GM12878 (cell line): ENCODE data around the gene MYO1E. TPM values are rescaled to one million over a fixed set of nuclear protein-coding genes. Genes with fewer than 3 reads are reported as not detected.

Experiments used
- ATF2 ChIP-seq: IDR thresholded peaks from 2 replicates; pipeline ENCODE4 v1.6.1; 2012; ENCODE audit warnings: low read length, inconsistent platforms
- ATF7 ChIP-seq: fragments of 450-650 bp; IDR thresholded peaks from 2 replicates; pipeline ENCODE4 v1.6.1; 2016; ENCODE audit warnings: low read depth, mild to moderate bottlenecking
- CBFB ChIP-seq: IDR thresholded peaks from 2 replicates; pipeline ENCODE4 v1.6.1; 2016; ENCODE audit warnings: antibody characterized with exemption, low read depth
- CHD4 ChIP-seq: fragments of 200-600 bp; sonication (generic); IDR thresholded peaks from 2 replicates; pipeline ENCODE4 v1.6.1; 2016; ENCODE audit warnings: mild to moderate bottlenecking
- EP300 ChIP-seq, 2 experiments: fragments of 150-350 bp in 1 of 2; IDR thresholded peaks; 2 replicates each; pipeline ENCODE4 v1.6.1; 2011 to 2012; ENCODE audit warnings: low read depth in 2 of 2, low read length in 2 of 2, borderline replicate concordance in 1 of 2, improper control_type of control experiment in 1 of 2, inconsistent platforms in 1 of 2; ENCODE audit not compliant: control insufficient read depth in 1 of 2
- ETV6 ChIP-seq, 2 experiments: fragments of 450-650 bp in 1 of 2; IDR thresholded peaks in 1 of 2; conservative IDR thresholded peaks in 1 of 2; 2 replicates each; pipeline ENCODE4 v1.6.1; 2014; ENCODE audit warnings: antibody characterized with exemption in 1 of 2, borderline replicate concordance in 1 of 2, low read depth in 1 of 2, mild to moderate bottlenecking in 1 of 2, moderate library complexity in 1 of 2
- FOXK2 ChIP-seq: fragments of 450-650 bp; IDR thresholded peaks from 2 replicates; pipeline ENCODE4 v1.6.1; 2017; ENCODE audit warnings: mild to moderate bottlenecking, moderate library complexity
- HDAC6 ChIP-seq: fragments of 200-600 bp; sonication (generic); IDR thresholded peaks from one replicate; pipeline ENCODE4 v1.8.0; 2017; ENCODE audit warnings: antibody characterized with exemption; ENCODE audit not compliant: unreplicated experiment
- KLF5 ChIP-seq: fragments of 450-650 bp; IDR thresholded peaks from 2 replicates; pipeline ENCODE4 v1.6.1; 2014; ENCODE audit warnings: mild to moderate bottlenecking; ENCODE audit not compliant: partially characterized antibody
- PAX5 ChIP-seq: IDR thresholded peaks from 2 replicates; pipeline ENCODE4 v1.6.1; 2011; ENCODE audit warnings: low read depth, low read length, borderline replicate concordance
- POLR2A ChIP-seq: IDR thresholded peaks from 2 replicates; pipeline ENCODE4 v1.6.1; 2011; ENCODE audit warnings: low read depth, mild to moderate bottlenecking, low read length
- ZBED1 ChIP-seq: IDR thresholded peaks from 2 replicates; pipeline ENCODE4 v1.6.1; 2016; ENCODE audit warnings: borderline replicate concordance
- ZNF24 ChIP-seq: fragments of 450-650 bp; IDR thresholded peaks from 2 replicates; pipeline ENCODE4 v1.6.1; 2017; ENCODE audit warnings: antibody characterized with exemption, mild to moderate bottlenecking
- ZNF687 ChIP-seq: fragments of 450-650 bp; IDR thresholded peaks from 2 replicates; pipeline ENCODE4 v1.6.1; 2017; ENCODE audit warnings: mild to moderate bottlenecking, moderate library complexity
- polyA plus RNA-seq, 11 experiments: library from polyadenylated mRNA; depleted of rRNA in 4 of 11; unstranded in 6 of 11; stranded (reverse) in 5 of 11; fragments of >200 nt; fragmentation: Nextera tagmentation in 4 of 11; fragmentation: Illumina TruSeq in 1 of 11; extraction: Ambion mirVana in 4 of 11; extraction: Trizol in 1 of 11; gene quantifications; 1 replicate in 1 of 11; 2 replicates in 10 of 11; pipeline versions ENCODE4 v1.2.1 to v1.2.3, GENCODE V29; 2011 to 2016; ENCODE audit warnings: inconsistent platforms in 2 of 11, missing spikeins in 2 of 11, low read depth in 1 of 11
- total RNA-seq, 4 experiments: library from RNA; depleted of rRNA in 3 of 4; stranded (reverse); fragments of >200 nt in 3 of 4; fragmentation: Illumina TruSeq in 1 of 4; extraction: Trizol in 1 of 4; gene quantifications; 2 replicates each; pipeline versions ENCODE4 v1.2.1 to v1.2.3, GENCODE V29; 2013 to 2021
- TF ChIP-seq, protein P1 (sequence below): fragments of 450-650 bp; IDR thresholded peaks from 2 replicates; pipeline ENCODE4 v1.6.1; 2017; ENCODE audit warnings: low read depth, mild to moderate bottlenecking, moderate library complexity
- TF ChIP-seq, protein P2 (sequence below): fragments of 450-650 bp; IDR thresholded peaks from 2 replicates; pipeline ENCODE4 v1.6.1; 2017; ENCODE audit warnings: antibody characterized with exemption, mild to moderate bottlenecking, moderate library complexity
- TF ChIP-seq, protein P3 (sequence below): IDR thresholded peaks from 2 replicates; pipeline ENCODE4 v1.6.1; 2011; ENCODE audit warnings: mild to moderate bottlenecking, low read depth, low read length, moderate library complexity; ENCODE audit not compliant: insufficient replicate concordance
- TF ChIP-seq, protein P4 (sequence below): IDR thresholded peaks from 2 replicates; pipeline ENCODE4 v1.6.1; 2012; ENCODE audit warnings: low read depth, low read length, improper control_type of control experiment

MYO1E gene
- total and polyA plus RNA-seq, 10 of the 15 experiments (the other 5 are each of a cell fraction or from before 2014, with no cell fraction given): 10.3 to 266 (median 64.9) TPM

- TF ChIP-seq EP300 (IDR thresholded peaks at IDR 0.05; ENCODE audit: borderline replicate concordance in 1 of 2, control insufficient read depth in 1 of 2, low read depth in 2 of 2, low read length in 2 of 2): peak in 1 of 2 experiments; percentile 54; a peak in 2 of 4 replicates
- TF ChIP-seq ATF7: peak; percentile 80
- TF ChIP-seq, protein P1, sequence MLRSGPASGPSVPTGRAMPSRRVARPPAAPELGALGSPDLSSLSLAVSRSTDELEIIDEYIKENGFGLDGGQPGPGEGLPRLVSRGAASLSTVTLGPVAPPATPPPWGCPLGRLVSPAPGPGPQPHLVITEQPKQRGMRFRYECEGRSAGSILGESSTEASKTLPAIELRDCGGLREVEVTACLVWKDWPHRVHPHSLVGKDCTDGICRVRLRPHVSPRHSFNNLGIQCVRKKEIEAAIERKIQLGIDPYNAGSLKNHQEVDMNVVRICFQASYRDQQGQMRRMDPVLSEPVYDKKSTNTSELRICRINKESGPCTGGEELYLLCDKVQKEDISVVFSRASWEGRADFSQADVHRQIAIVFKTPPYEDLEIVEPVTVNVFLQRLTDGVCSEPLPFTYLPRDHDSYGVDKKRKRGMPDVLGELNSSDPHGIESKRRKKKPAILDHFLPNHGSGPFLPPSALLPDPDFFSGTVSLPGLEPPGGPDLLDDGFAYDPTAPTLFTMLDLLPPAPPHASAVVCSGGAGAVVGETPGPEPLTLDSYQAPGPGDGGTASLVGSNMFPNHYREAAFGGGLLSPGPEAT: peak; percentile 89
- peak; percentile 85 for TF ChIP-seq ZBED1
- no peak; the same call in 1 of the 2 replicates for TF ChIP-seq CBFB
- peak in 1 of 2 experiments; percentile 96; a peak in 2 of 4 replicates for TF ChIP-seq ETV6 (conservative IDR thresholded peaks at IDR 0.05 in 1 of 2, IDR thresholded peaks at IDR 0.05 in 1 of 2; ENCODE audit: borderline replicate concordance in 1 of 2, low read depth in 1 of 2)
- TF ChIP-seq CHD4: no peak
- TF ChIP-seq, protein P2, sequence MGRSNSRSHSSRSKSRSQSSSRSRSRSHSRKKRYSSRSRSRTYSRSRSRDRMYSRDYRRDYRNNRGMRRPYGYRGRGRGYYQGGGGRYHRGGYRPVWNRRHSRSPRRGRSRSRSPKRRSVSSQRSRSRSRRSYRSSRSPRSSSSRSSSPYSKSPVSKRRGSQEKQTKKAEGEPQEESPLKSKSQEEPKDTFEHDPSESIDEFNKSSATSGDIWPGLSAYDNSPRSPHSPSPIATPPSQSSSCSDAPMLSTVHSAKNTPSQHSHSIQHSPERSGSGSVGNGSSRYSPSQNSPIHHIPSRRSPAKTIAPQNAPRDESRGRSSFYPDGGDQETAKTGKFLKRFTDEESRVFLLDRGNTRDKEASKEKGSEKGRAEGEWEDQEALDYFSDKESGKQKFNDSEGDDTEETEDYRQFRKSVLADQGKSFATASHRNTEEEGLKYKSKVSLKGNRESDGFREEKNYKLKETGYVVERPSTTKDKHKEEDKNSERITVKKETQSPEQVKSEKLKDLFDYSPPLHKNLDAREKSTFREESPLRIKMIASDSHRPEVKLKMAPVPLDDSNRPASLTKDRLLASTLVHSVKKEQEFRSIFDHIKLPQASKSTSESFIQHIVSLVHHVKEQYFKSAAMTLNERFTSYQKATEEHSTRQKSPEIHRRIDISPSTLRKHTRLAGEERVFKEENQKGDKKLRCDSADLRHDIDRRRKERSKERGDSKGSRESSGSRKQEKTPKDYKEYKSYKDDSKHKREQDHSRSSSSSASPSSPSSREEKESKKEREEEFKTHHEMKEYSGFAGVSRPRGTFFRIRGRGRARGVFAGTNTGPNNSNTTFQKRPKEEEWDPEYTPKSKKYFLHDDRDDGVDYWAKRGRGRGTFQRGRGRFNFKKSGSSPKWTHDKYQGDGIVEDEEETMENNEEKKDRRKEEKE: no peak
- no peak for TF ChIP-seq HDAC6
- TF ChIP-seq ATF2: peak; percentile 83
- TF ChIP-seq POLR2A: peak; percentile 49
- TF ChIP-seq, protein P3, sequence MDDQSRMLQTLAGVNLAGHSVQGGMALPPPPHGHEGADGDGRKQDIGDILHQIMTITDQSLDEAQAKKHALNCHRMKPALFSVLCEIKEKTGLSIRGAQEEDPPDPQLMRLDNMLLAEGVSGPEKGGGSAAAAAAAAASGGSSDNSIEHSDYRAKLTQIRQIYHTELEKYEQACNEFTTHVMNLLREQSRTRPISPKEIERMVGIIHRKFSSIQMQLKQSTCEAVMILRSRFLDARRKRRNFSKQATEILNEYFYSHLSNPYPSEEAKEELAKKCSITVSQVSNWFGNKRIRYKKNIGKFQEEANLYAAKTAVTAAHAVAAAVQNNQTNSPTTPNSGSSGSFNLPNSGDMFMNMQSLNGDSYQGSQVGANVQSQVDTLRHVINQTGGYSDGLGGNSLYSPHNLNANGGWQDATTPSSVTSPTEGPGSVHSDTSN: no peak
- TF ChIP-seq KLF5: no peak
- TF ChIP-seq, protein P4, sequence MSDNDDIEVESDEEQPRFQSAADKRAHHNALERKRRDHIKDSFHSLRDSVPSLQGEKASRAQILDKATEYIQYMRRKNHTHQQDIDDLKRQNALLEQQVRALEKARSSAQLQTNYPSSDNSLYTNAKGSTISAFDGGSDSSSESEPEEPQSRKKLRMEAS: peak; percentile 37; the same call in 1 of the 2 replicates
- TF ChIP-seq FOXK2: no peak
- TF ChIP-seq PAX5: peak; percentile 87
- TF ChIP-seq ZNF687: peak; percentile 59; the same call in 1 of the 2 replicates
- TF ChIP-seq ZNF24: peak; percentile 91
Measured at GRCh38 chr15:59298225-59298853, 74.3 kb downstream of the MYO1E start (continued).
